ENCODE results near the gene PRKG1.
"Not testable (repeated sequence)": the region's sequence is repeated elsewhere in the genome, so short reads cannot be mapped to it uniquely, and the experiment has no call there.

The PRKG1 gene

GRCh38 chr10:51544933-51545332 lies 470.6 kb downstream of the PRKG1 start:
- DNase-seq, result no peak

DNA sequence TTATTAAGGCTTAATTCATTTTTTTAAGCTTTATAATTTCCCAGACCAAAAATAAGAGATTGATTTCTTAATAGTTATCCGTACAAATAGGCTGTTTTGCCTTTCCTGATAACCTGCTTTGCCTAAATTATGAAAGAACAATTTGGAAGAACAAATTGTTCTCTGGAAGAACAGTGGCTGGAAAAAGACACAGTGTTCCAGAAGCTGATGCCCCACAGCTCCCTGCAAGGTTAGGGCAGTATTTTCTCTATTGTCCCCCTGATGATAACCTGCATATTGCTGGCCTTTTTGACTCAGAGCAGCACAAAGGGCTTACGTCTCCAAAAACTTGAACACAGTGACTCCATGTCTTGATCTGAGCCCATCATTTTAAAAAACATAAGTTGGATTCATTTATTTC lies 473.7 kb downstream of the PRKG1 start:
- DNase-seq, result no peak

- no peak for DNase-seq
Observed at GRCh38 chr10:51552879-51553278, 478.6 kb downstream of the PRKG1 start.

DNA sequence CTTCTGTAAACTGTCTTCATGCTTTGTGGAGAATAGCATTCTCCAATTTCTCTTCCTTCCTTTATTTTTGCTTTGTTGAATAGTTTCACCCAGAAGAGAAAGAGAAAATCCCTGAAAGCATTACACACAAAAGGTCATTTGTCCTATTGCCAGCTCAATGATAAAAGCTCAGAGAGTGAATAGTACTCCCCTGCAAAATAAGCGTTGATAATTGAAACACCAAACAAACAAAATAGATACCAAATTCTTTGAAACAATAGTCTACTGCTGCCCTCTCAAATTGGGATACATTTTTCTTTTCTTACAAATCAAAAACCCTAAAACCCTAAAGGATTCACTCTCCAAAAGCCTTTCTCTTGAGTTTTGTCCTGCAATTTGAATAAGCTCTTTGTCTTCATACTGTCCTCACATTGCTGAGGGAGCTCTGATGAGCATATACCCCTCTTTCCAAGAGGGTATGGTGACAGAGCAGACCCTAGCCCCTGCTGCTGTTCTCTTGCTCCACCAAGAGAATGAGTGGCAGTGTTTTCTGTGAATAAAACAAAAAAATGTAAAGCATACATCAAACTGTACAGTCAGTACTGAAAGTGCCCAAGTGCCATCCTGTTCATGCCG lies 490.7 kb downstream of the PRKG1 start:
- DNase-seq, result no peak

DNA sequence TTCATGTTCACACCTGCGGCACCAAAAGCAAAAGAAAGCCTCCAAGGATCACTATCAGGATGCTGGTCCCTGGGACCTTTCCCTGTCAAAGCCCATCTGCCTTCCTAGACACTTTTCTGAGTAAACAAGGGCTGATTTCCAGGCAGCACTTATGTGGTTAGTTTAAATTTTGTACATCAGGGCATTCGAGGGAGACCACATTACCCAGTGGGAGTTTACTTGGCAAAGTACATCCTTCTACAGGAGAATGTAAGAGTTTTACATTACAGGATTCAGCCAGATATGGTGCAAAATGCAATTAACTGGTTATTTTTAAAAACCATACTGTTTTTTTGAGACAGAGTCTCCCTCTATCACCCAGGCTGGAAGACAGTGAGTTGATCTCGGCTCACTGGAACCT lies 493.0 kb downstream of the PRKG1 start:
- peak; percentile 32 for DNase-seq

DNA sequence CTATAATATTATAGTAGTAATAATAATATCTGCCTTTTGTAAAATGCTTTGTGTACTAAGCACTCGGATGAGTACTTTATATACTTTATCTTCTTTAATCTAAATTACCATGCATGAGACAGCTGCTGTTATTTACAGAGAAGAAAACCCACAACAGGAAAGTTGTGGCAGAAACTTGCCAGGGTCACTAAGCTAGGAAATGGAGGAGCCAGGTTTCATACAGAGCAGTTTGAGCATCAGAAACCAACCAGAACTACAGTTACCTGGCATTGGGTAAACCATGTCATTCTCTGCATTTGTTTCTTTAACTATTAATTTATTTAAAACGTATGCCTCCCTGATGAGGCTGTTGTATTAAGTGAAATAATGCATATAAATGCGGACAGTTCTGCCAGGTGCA lies 495.2 kb downstream of the PRKG1 start:
- DNase-seq, result no peak

DNA sequence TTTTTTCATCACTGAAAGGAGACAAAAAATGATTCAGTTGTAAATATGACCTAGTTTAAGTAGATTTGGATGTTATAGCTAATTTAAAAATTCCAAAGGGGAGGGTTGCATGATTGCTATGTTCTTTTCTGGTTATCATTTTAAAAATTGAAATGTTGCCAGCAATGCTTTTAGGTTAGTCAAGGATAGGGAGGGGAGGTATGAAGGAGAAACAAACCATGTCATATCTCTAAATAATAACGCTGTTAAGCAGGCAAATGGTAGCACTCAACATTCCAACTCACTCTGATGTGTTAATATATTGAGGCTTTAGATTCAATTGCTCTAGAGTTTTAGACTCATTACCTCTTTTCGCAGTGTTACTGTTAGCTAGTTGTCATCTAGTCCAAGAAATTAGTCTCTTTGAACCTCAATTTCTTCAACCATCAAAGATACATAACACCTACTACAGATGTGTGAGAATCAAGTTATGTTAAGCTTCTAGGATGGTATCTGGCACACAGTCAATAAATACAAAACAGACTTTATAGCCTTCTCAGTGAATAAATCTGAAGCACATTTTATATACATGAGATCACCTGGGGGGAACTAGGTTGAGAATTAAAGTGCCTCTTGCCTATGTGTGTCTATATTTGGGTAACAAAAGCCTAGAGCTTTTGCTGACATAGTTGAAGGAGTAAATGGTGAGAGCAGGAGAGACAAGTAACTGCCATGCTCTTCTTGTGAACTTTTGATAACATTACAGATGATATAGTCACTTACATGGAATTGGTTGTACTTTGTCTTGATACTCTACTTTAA lies 500.2 kb downstream of the PRKG1 start:
- DNase-seq, result no peak

GRCh38 chr10:51581196-51581595 lies 506.9 kb downstream of the PRKG1 start:
- DNase-seq, result not testable (repeated sequence)

DNA sequence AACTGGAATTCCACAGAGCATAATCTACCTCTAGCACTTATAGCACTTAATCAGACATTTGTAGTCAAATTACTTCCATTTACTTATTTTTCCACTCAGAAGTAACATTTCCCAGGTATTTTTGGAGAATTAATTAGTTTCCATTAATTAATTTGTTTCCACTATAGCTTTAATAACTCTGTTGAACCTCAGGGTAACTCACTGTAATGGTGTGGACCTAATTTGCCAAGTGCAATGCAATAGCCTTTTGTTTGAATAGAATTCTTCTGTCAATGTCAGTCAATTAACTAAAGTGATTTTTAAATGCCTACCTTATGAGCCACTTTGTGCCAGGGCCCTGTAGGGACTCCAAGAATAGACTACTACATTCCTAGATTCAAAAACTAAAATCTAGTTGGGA lies 509.7 kb downstream of the PRKG1 start:
- DNase-seq, result no peak

- DNase-seq, result no peak
Observed at GRCh38 chr10:51585742-51586141, 511.5 kb downstream of the PRKG1 start.

GRCh38 chr10:51588984-51589383 lies 514.7 kb downstream of the PRKG1 start:
- DNase-seq, result no peak

- DNase-seq, result no peak
Observed at GRCh38 chr10:51590818-51591217, 516.5 kb downstream of the PRKG1 start.

DNA sequence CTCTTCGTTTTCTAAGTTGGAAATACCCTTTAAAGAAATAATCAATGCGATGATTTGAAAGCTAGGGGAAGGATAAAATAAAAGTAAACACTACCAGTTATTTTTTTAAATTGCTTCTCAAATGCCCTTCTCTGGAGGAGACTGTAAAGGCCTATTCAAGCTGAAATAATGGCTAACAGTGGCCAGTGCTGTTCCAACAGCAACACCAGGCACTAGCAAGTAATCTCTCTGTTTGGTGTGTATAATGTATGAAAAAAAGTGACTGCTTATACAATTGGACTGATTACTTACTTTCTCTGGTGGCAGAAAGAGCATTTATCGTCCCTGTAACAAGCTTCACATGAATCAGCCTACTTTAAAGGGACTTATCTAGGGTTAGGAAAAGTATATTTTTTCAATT lies 522.4 kb downstream of the PRKG1 start:
- DNase-seq, result no peak

DNA sequence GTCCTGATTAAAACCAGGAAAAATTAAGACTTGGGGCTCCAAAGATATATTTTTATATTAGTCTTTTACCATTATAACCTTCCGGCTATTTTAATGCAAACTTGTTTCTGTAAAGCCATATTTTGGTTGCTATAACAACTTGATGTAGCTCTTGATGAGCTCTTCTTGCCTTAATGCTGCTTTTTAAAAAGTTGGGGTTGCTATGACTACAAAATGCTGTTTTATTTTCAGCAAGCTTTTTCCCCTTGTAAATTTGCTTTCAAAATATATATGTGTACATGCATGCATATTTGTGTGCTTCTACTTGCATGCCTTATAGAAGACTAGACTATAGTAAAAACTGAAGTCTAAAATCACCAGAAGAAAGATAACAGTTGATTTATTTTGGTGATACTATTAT lies 525.4 kb downstream of the PRKG1 start:
- no peak for DNase-seq

DNA sequence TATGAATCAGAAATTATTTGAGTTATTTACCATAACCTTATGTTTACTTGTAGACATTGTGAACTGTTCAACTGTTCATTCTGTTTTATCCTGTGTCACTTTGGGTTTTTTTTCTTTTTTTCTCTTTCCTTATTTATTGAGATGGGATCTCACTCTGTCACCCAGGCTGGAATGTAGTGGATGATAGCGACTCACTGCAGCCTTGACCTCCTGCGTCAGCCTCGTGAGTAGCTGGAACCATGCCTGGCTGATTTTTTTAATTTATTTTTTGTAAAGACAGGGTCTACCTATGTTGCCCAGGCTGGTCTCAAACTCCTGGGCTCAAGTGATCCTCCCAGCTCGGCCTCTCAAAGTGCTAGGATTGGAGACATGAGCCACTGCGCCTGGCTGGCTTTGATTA lies 528.0 kb downstream of the PRKG1 start:
- DNase-seq, result no peak

- peak; percentile 24 for DNase-seq
Observed at GRCh38 chr10:51604579-51604978, 530.3 kb downstream of the PRKG1 start.

GRCh38 chr10:51606825-51607462 lies 532.7 kb downstream of the PRKG1 start:
- no peak for DNase-seq

- no peak for DNase-seq
Observed at GRCh38 chr10:51607463-51607835, 533.2 kb downstream of the PRKG1 start.

GRCh38 chr10:51608211-51608610 lies 533.9 kb downstream of the PRKG1 start:
- no peak for DNase-seq

DNA sequence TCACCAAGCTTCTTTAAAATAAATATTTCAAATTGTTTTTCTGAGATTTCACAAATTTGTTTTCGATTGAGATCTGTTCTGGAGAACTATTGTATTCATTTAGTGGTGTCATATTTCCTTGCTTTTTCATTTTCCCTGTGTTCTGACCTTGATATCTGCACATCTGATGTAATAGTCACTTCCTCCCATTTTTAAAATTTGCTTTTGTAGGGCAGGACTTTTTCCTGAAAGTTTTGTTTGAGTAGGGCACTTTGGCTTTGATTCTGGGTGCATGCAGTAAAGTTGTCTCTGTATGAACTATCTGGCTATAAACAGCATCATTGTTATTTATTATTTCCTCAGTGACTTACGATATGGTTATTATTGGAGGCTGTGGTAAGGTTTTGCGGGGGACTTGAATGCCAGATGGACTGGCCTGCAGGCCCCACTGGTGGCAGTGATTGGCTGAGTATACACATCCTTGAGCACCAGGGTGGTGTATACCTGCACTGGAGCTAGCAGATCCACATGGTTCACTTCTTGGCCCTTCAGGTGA lies 541.5 kb downstream of the PRKG1 start:
- no peak for DNase-seq

DNA sequence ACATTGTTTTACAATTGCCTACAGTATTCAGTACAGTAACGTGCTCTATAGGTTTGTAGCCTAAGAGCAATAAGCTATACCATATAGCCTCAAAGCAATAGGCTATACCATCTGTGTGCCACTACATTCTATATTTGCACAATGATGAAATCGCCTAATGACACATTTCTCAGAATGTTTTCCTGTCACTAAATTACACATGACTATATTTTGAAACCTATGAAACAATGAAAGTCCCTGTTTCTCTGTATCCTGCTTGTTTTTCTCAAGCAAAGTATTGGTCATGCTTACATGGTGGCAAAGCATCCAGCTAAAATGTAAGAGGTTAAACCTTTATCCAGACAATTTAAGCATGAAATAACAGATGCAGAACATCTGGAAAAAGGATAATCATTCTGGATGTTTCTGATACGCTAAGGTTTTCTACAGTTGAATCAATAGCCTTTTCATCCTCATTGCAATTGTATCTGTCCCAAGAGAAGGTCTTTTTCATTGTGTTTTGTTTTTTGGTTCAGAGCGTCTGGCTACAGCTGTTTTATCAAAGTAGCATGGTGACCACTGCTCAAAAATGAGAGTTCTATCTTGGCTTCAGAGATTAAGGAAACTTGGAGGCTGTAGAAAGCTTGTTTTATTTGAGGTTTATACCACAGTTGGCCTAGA lies 543.4 kb downstream of the PRKG1 start:
- no peak for DNase-seq

DNA sequence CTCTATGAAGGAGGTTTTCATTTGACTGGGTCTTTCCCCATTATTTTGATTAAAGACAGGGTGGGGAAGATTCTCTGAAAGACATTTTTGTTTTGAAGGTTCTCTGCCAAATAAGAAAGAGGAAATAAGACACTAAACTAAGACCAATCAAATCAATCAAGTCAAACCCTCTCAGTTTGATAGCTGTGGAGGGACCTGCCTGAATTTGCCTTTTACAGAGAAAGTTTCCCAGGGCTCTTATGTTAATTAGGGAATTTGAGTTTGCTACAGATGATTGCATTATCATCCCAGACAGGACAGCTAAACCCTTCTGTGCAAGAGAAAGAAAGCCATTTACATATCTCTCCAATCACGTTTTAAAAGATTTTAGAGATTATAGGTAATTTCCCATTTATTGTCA lies 545.1 kb downstream of the PRKG1 start:
- no peak for DNase-seq

GRCh38 chr10:51620131-51620530 lies 545.8 kb downstream of the PRKG1 start:
- no peak for DNase-seq
